ENCODE results near the gene ROS1. TPM values are rescaled to one million over a fixed set of nuclear protein-coding genes. Genes with fewer than 3 reads are reported as not detected.
A peak's percentile ranks its signal among the peaks of the same experiment; 100 is the strongest.

The ROS1 gene
- total RNA-seq, 1 donor from 2014 or later, result not detected

GRCh38 chr6:117265410-117266256 lies 160.1 kb downstream of the ROS1 start, which contains the start of gene VGLL2:
VGLL2 (plus strand) TSS chr6:117265558; CDS start chr6:117265764, 206 bp downstream.
- Histone ChIP-seq H3K4me3 (peak within 1 kb of the TSS; percentile 47), H3K79me2 (ENCODE audit: low read depth) (no peaks in the 10 kb centered on the region), H3K36me3 (no peaks in the 10 kb centered on the region), H2AFZ (replicated peaks) (peak within 1 kb of the TSS; percentile 83), H3K9me3 (ENCODE audit: low read depth) (no peaks in the 10 kb centered on the region), H3K9ac (no peak within 1 kb of the TSS), H3F3A (ENCODE audit: low read depth) (peaks cover 14% of the 10 kb centered on the region), H3K4me2 (peak within 1 kb of the TSS; percentile 79), H3K27ac (no peak within 1 kb of the TSS), H3K4me1 (peaks cover 3% of the 10 kb centered on the region), H3K27me3 (peaks cover 100% of the 10 kb centered on the region), H4K20me1 (ENCODE audit: low read depth) (peaks cover 46% of the 10 kb centered on the region)
- Mint-ChIP-seq H3K36me3 (no peaks in the 10 kb centered on the region), H3K27me3 (ENCODE audit: insufficient read depth, low read depth) (peaks cover 77% of the 10 kb centered on the region), H3K4me1 (peaks cover 16% of the 10 kb centered on the region), H3K4me3 (peak within 1 kb of the TSS; percentile 82), H3K9me3 (peaks cover 6% of the 10 kb centered on the region), H3K27ac (no peak within 1 kb of the TSS)
- peak; percentile 87 for DNase-seq (ENCODE audit: low spot score)
- TF ChIP-seq CTCF (IDR thresholded peaks at IDR 0.05) (peak; percentile 30), EZH2 (IDR thresholded peaks at IDR 0.05) (peak; percentile 58), EZH2phosphoT487 (IDR thresholded peaks at IDR 0.05) (no peak)

- peak overlapping the region; percentile 79 for H3K4me2 ChIP-seq
- H3K9ac ChIP-seq, result no peak overlapping the region
- H3K79me2 ChIP-seq (ENCODE audit: low read depth), result no peaks in the 10 kb centered on the region
- Mint-ChIP-seq H3K27ac (no peak overlapping the region), H3K9me3 (peaks cover 6% of the 10 kb centered on the region), H3K4me3 (peak overlapping the region; percentile 82), H3K27me3 (ENCODE audit: insufficient read depth, low read depth) (peaks cover 71% of the 10 kb centered on the region), H3K36me3 (no peaks in the 10 kb centered on the region), H3K4me1 (peaks cover 15% of the 10 kb centered on the region)
- H3K4me3 ChIP-seq, result peak overlapping the region; percentile 47
- TF ChIP-seq EZH2 (IDR thresholded peaks at IDR 0.05), result peak; percentile 86
- no peak for TF ChIP-seq CTCF (IDR thresholded peaks at IDR 0.05)
- peak; percentile 76 for TF ChIP-seq EZH2phosphoT487 (IDR thresholded peaks at IDR 0.05)
- peak overlapping the region; percentile 83 for H2AFZ ChIP-seq (replicated peaks)
- peaks cover 13% of the 10 kb centered on the region for H3F3A ChIP-seq (ENCODE audit: low read depth)
- H3K36me3 ChIP-seq, result no peaks in the 10 kb centered on the region
- H4K20me1 ChIP-seq (ENCODE audit: low read depth), result peaks cover 42% of the 10 kb centered on the region
- H3K27ac ChIP-seq, result no peak overlapping the region
- no peaks in the 10 kb centered on the region for H3K9me3 ChIP-seq (ENCODE audit: low read depth)
- H3K27me3 ChIP-seq, result peaks cover 100% of the 10 kb centered on the region
- peak; percentile 36 for DNase-seq (ENCODE audit: low spot score)
- peaks cover 3% of the 10 kb centered on the region for H3K4me1 ChIP-seq
Measured at GRCh38 chr6:117264692-117265409, 160.9 kb downstream of the ROS1 start.

GRCh38 chr6:117264369-117264691 lies 161.4 kb downstream of the ROS1 start:
- Mint-ChIP-seq H3K27me3 (ENCODE audit: insufficient read depth, low read depth) (peaks cover 68% of the 10 kb centered on the region), H3K4me3 (peak overlapping the region; percentile 82), H3K27ac (no peak overlapping the region), H3K36me3 (no peaks in the 10 kb centered on the region), H3K4me1 (peaks cover 13% of the 10 kb centered on the region), H3K9me3 (peaks cover 6% of the 10 kb centered on the region)
- H3K9ac ChIP-seq, result no peak overlapping the region
- no peaks in the 10 kb centered on the region for H3K36me3 ChIP-seq
- peaks cover 37% of the 10 kb centered on the region for H4K20me1 ChIP-seq (ENCODE audit: low read depth)
- H3K4me1 ChIP-seq, result peaks cover 3% of the 10 kb centered on the region
- H3K27ac ChIP-seq, result no peak overlapping the region
- H3K4me2 ChIP-seq, result peak overlapping the region; percentile 79
- H3K9me3 ChIP-seq (ENCODE audit: low read depth), result no peaks in the 10 kb centered on the region
- H2AFZ ChIP-seq (replicated peaks), result peak overlapping the region; percentile 83
- no peaks in the 10 kb centered on the region for H3K79me2 ChIP-seq (ENCODE audit: low read depth)
- no peak for TF ChIP-seq EZH2 (IDR thresholded peaks at IDR 0.05)
- TF ChIP-seq EZH2phosphoT487 (IDR thresholded peaks at IDR 0.05), result no peak
- no peak for TF ChIP-seq CTCF (IDR thresholded peaks at IDR 0.05)
- peaks cover 11% of the 10 kb centered on the region for H3F3A ChIP-seq (ENCODE audit: low read depth)
- no peak for DNase-seq (ENCODE audit: low spot score)
- peaks cover 99% of the 10 kb centered on the region for H3K27me3 ChIP-seq
- H3K4me3 ChIP-seq, result peak overlapping the region; percentile 47

Data from neural progenitor cell (in vitro differentiated cells).